ENCODE data around the gene SH3PXD2A. TPM values are rescaled to one million over a fixed set of nuclear protein-coding genes. Genes with fewer than 3 reads are reported as not detected.

The SH3PXD2A gene
- total RNA-seq, 2 experiments from 2014 or later = 7.8 to 8.5 TPM

- Mint-ChIP-seq H3K9me3 (no peaks in the 10 kb centered on the region), H3K27ac (no peak overlapping the region), H3K36me3 (ENCODE audit: low read depth) (no peaks in the 10 kb centered on the region), H3K4me1 (ENCODE audit: low read depth) (no peaks in the 10 kb centered on the region), H3K27me3 (ENCODE audit: low read depth) (no peaks in the 10 kb centered on the region), H3K4me3 (no peak overlapping the region)
- intact Hi-C loops (cut with micrococcal nuclease) = no loop called here
- CTCF ChIA-PET = no interaction called here
- no peak for DNase-seq
Observed at GRCh38 chr10:103574097-103575061, 281.0 kb downstream of the SH3PXD2A start.

GRCh38 chr10:103573205-103573487 lies 282.2 kb downstream of the SH3PXD2A start:
- DNase-seq = no peak
- no peaks in the 10 kb centered on the region for H3K27me3 Mint-ChIP-seq (ENCODE audit: low read depth)
- H3K4me3 Mint-ChIP-seq = no peak overlapping the region
- H3K36me3 Mint-ChIP-seq (ENCODE audit: low read depth) = no peaks in the 10 kb centered on the region
- intact Hi-C loops (cut with micrococcal nuclease) = no loop called here
- H3K4me1 Mint-ChIP-seq (ENCODE audit: low read depth) = no peaks in the 10 kb centered on the region
- CTCF ChIA-PET = no interaction called here
- H3K27ac Mint-ChIP-seq = no peak overlapping the region
- H3K9me3 Mint-ChIP-seq = no peaks in the 10 kb centered on the region

GRCh38 chr10:103572347-103573204 lies 282.8 kb downstream of the SH3PXD2A start:
- intact Hi-C loops (cut with micrococcal nuclease) = no loop called here
- Mint-ChIP-seq H3K36me3 (ENCODE audit: low read depth) (no peaks in the 10 kb centered on the region), H3K9me3 (no peaks in the 10 kb centered on the region), H3K27ac (no peak overlapping the region), H3K27me3 (ENCODE audit: low read depth) (no peaks in the 10 kb centered on the region), H3K4me1 (ENCODE audit: low read depth) (no peaks in the 10 kb centered on the region), H3K4me3 (no peak overlapping the region)
- no peak for DNase-seq
- CTCF ChIA-PET = interaction anchor here (0.6 kb wide), 1 partner anchor 284 kb away, joined by 3 read pairs; no protein-coding TSS in a partner anchor

- intact Hi-C loops (cut with micrococcal nuclease) = no loop called here
- CTCF ChIA-PET = no interaction called here
- Mint-ChIP-seq H3K27ac (no peak overlapping the region), H3K36me3 (ENCODE audit: low read depth) (no peaks in the 10 kb centered on the region), H3K9me3 (no peaks in the 10 kb centered on the region), H3K4me3 (no peak overlapping the region), H3K27me3 (ENCODE audit: low read depth) (no peaks in the 10 kb centered on the region), H3K4me1 (ENCODE audit: low read depth) (no peaks in the 10 kb centered on the region)
- DNase-seq = no peak
Observed at GRCh38 chr10:103571656-103571975, 283.8 kb downstream of the SH3PXD2A start.

GRCh38 chr10:103570844-103571655 lies 284.3 kb downstream of the SH3PXD2A start:
- CTCF ChIA-PET = interaction anchor here (1.0 kb wide), 1 partner anchor 11 kb away, joined by 4 read pairs; no protein-coding TSS in a partner anchor
- intact Hi-C loops (cut with micrococcal nuclease) = no loop called here
- H3K27me3 Mint-ChIP-seq (ENCODE audit: low read depth) = no peaks in the 10 kb centered on the region

GRCh38 chr10:103569896-103570295 lies 285.5 kb downstream of the SH3PXD2A start:
- Mint-ChIP-seq H3K27me3 (ENCODE audit: low read depth) (no peaks in the 10 kb centered on the region), H3K27ac (no peak overlapping the region), H3K9me3 (no peaks in the 10 kb centered on the region), H3K36me3 (ENCODE audit: low read depth) (no peaks in the 10 kb centered on the region), H3K4me3 (no peak overlapping the region), H3K4me1 (ENCODE audit: low read depth) (no peaks in the 10 kb centered on the region)
- DNase-seq = no peak
- intact Hi-C loops (cut with micrococcal nuclease) = no loop called here
- CTCF ChIA-PET = interaction anchor here (1.0 kb wide), 1 partner anchor 10 kb away, joined by 4 read pairs; no protein-coding TSS in a partner anchor

More at GRCh38 chr10:103570844-103571655, 284.3 kb downstream of the SH3PXD2A start:
- Mint-ChIP-seq H3K36me3 (ENCODE audit: low read depth) (no peaks in the 10 kb centered on the region), H3K4me3 (no peak overlapping the region), H3K4me1 (ENCODE audit: low read depth) (no peaks in the 10 kb centered on the region), H3K27ac (no peak overlapping the region), H3K9me3 (no peaks in the 10 kb centered on the region)
- DNase-seq = no peak

- no peak overlapping the region for H3K27ac Mint-ChIP-seq
- H3K36me3 Mint-ChIP-seq (ENCODE audit: low read depth) = no peaks in the 10 kb centered on the region
- no peak for DNase-seq
- intact Hi-C loops (cut with micrococcal nuclease) = no loop called here
- no peaks in the 10 kb centered on the region for H3K27me3 Mint-ChIP-seq (ENCODE audit: low read depth)
- H3K4me3 Mint-ChIP-seq = no peak overlapping the region
- CTCF ChIA-PET = interaction anchor here (0.7 kb wide), 1 partner anchor 50 kb away, joined by 5 read pairs; no protein-coding TSS in a partner anchor
- no peaks in the 10 kb centered on the region for H3K9me3 Mint-ChIP-seq
- no peaks in the 10 kb centered on the region for H3K4me1 Mint-ChIP-seq (ENCODE audit: low read depth)
Observed at GRCh38 chr10:103568505-103568904, 286.9 kb downstream of the SH3PXD2A start.

- intact Hi-C loops (cut with micrococcal nuclease) = no loop called here
- CTCF ChIA-PET = interaction anchor here (1.1 to 2.5 kb wide), 3 partner anchors 17 to 70 kb away, joined by 3 to 9 read pairs (median 3); no protein-coding TSS in a partner anchor
- H3K36me3 Mint-ChIP-seq (ENCODE audit: low read depth) = no peaks in the 10 kb centered on the region
- H3K27ac Mint-ChIP-seq = no peak overlapping the region
- H3K4me1 Mint-ChIP-seq (ENCODE audit: low read depth) = no peaks in the 10 kb centered on the region
- H3K4me3 Mint-ChIP-seq = no peak overlapping the region
- H3K27me3 Mint-ChIP-seq (ENCODE audit: low read depth) = no peaks in the 10 kb centered on the region
- DNase-seq = no peak
- no peaks in the 10 kb centered on the region for H3K9me3 Mint-ChIP-seq
Observed at GRCh38 chr10:103566536-103566935, 288.8 kb downstream of the SH3PXD2A start.

GRCh38 chr10:103564776-103565520 lies 290.4 kb downstream of the SH3PXD2A start:
- Mint-ChIP-seq H3K4me1 (ENCODE audit: low read depth) (no peaks in the 10 kb centered on the region), H3K4me3 (no peak overlapping the region), H3K9me3 (no peaks in the 10 kb centered on the region), H3K36me3 (ENCODE audit: low read depth) (no peaks in the 10 kb centered on the region), H3K27me3 (ENCODE audit: low read depth) (peaks cover 2% of the 10 kb centered on the region), H3K27ac (no peak overlapping the region)
- intact Hi-C loops (cut with micrococcal nuclease) = loop anchor here (2.0 kb wide), 1 partner anchor 148 kb away; no protein-coding TSS in a partner anchor
- CTCF ChIA-PET = interaction anchor here (0.5 to 2.5 kb wide), 28 partner anchors 9 to 164 kb away, joined by 3 to 17 read pairs (median 4); no protein-coding TSS in a partner anchor
- DNase-seq = peak; percentile 74

GRCh38 chr10:103564116-103564501 lies 291.3 kb downstream of the SH3PXD2A start:
- Mint-ChIP-seq H3K27me3 (ENCODE audit: low read depth) (peaks cover 2% of the 10 kb centered on the region), H3K27ac (no peak overlapping the region), H3K36me3 (ENCODE audit: low read depth) (no peaks in the 10 kb centered on the region), H3K4me1 (ENCODE audit: low read depth) (no peaks in the 10 kb centered on the region), H3K9me3 (no peaks in the 10 kb centered on the region), H3K4me3 (no peak overlapping the region)
- DNase-seq = no peak
- intact Hi-C loops (cut with micrococcal nuclease) = loop anchor here (2.0 kb wide), 1 partner anchor 147 kb away; no protein-coding TSS in a partner anchor
- CTCF ChIA-PET = interaction anchor here (0.5 to 2.5 kb wide), 21 partner anchors 8 to 809 kb away, joined by 3 to 17 read pairs (median 4); no protein-coding TSS in a partner anchor

Measured in activated naive CD4-positive, alpha-beta T cell treated with anti-CD3 and anti-CD28 coated beads for 36 hours (primary cell).